ENCODE data around the gene SULF2. TPM values are rescaled to one million over a fixed set of nuclear protein-coding genes. Genes with fewer than 3 reads are reported as not detected.

SULF2 gene
- total and polyA plus RNA-seq, 9 of the 15 experiments (the other 6 are each of a cell fraction or from before 2014, with no cell fraction given) = 0.33 TPM; not detected in 8

- TF ChIP-seq PPARD (CRISPR knock-in tag; IDR thresholded peaks at IDR 0.05) = no peak
- TF ChIP-seq ZNF512 (tag; IDR thresholded peaks at IDR 0.05) = no peak
- TF ChIP-seq STAG1 (CRISPR knock-in tag; IDR thresholded peaks at IDR 0.05; ENCODE audit: borderline replicate concordance) = peak; percentile 70
- 0 out of 2 replicates have a peak, but pooled peaks have one; percentile 8 for TF ChIP-seq JUN (IDR thresholded peaks at IDR 0.05; ENCODE audit: borderline replicate concordance, low read depth, low read length)
- TF ChIP-seq JUN (CRISPR knock-in tag; IDR thresholded peaks at IDR 0.05; ENCODE audit: borderline replicate concordance) = no peak
- TF ChIP-seq RB1 (IDR thresholded peaks at IDR 0.05; ENCODE audit: low read depth) = peak; percentile 54; the same call in 1 of the 2 replicates
- no peak for TF ChIP-seq ZNF217 (CRISPR knock-in tag; IDR thresholded peaks at IDR 0.05)
- no peak for TF ChIP-seq CUX1 (CRISPR knock-in tag; IDR thresholded peaks at IDR 0.05)
- TF ChIP-seq RCOR1 (IDR thresholded peaks at IDR 0.05; ENCODE audit: borderline replicate concordance in 1 of 2, low read depth in 2 of 2, low read length in 2 of 2) = peak in 1 of 2 experiments; percentile 24; a peak in 1 of 4 replicates
- TF ChIP-seq TSC22D4 (tag; IDR thresholded peaks at IDR 0.05) = no peak
- no peak for TF ChIP-seq POLR2B (IDR thresholded peaks at IDR 0.05; ENCODE audit: low read depth, partially characterized antibody)
- TF ChIP-seq EGR1 (conservative IDR thresholded peaks at IDR 0.05) = no peak
- no peak for TF ChIP-seq ZNF384 (IDR thresholded peaks at IDR 0.05; ENCODE audit: low read depth, low read length)
- TF ChIP-seq POLR2G (IDR thresholded peaks at IDR 0.05; ENCODE audit: low read depth, low read length) = peak; percentile 65
- TF ChIP-seq HDAC1 (IDR thresholded peaks at IDR 0.05) = no peak
- TF ChIP-seq NFYB (IDR thresholded peaks at IDR 0.05; ENCODE audit: extremely low read depth, insufficient read length) = no peak
- TF ChIP-seq POU5F1 (IDR thresholded peaks at IDR 0.05; ENCODE audit: borderline replicate concordance, low read depth, low read length, partially characterized antibody) = peak; percentile 26
- TF ChIP-seq ZSCAN32 (CRISPR knock-in tag; IDR thresholded peaks at IDR 0.05) = no peak
These were observed 121.8 kb downstream of the SULF2 start (continued) for GRCh38 chr20:47663354-47664067.
